PC-9 (cell line): ENCODE data around the gene HHLA2. TPM values are rescaled to one million over a fixed set of nuclear protein-coding genes. Genes with fewer than 3 reads are reported as not detected.

ENCODE experiments used
- BruUV-seq: library from RNA; stranded (reverse); fragments of 400-500 nt; replicated peaks from 2 replicates; lab custom pipeline; 2021; lab: Mats Ljungman, UMichigan
- CTCF ChIA-PET: fragments of 300-600 bp; sonication (Branson Sonifier 250); formaldehyde crosslinking; loops from one replicate; lab custom pipeline; 2022; ENCODE audit warnings: antibody characterized with exemption; lab: Charles Lee
- POLR2A ChIA-PET: fragments of 300-600 bp; sonication (Branson Sonifier 250); formaldehyde crosslinking; loops from one replicate; lab custom pipeline; 2022; ENCODE audit warnings: antibody characterized with exemption; ENCODE audit not compliant: unreplicated experiment; lab: Charles Lee
- DNase-seq, 2 experiments: peaks; one replicate each; pipeline versions ENCODE4 v3.0.0 to v3.0.0-alpha.2; 2015 to 2022; ENCODE audit warnings: mixed read lengths in 1 of 2
- H2AFZ ChIP-seq: fragments of 200-600 bp; sonication (generic); 2 replicates; pipeline ENCODE4 v1.8.1; 2017; ENCODE audit warnings: antibody characterized with exemption
- H3F3A ChIP-seq: fragments of 200-600 bp; sonication (generic); 2 replicates; pipeline ENCODE4 v1.8.1; 2017; ENCODE audit warnings: antibody characterized with exemption, mild to moderate bottlenecking, low read depth; ENCODE audit not compliant: insufficient read depth
- H3K27ac ChIP-seq: fragments of 200-600 bp; sonication (generic); 2 replicates; pipeline ENCODE4 v1.6.1; 2016; ENCODE audit warnings: mixed run types
- H3K27me3 ChIP-seq: fragments of 200-600 bp; sonication (generic); 2 replicates; pipeline ENCODE4 v1.6.1; 2016; ENCODE audit warnings: low read depth, mixed run types; ENCODE audit not compliant: insufficient read depth
- H3K36me3 ChIP-seq: fragments of 200-600 bp; sonication (generic); 2 replicates; pipeline ENCODE4 v1.6.1; 2016; ENCODE audit warnings: low read depth, mixed run types
- H3K4me1 ChIP-seq: fragments of 200-600 bp; sonication (generic); replicated peaks from 2 replicates; pipeline ENCODE4 v1.6.1; 2016; ENCODE audit warnings: mixed run types; ENCODE audit not compliant: insufficient read depth
- H3K4me2 ChIP-seq: fragments of 200-600 bp; sonication (generic); 2 replicates; pipeline ENCODE4 v1.6.1; 2017; ENCODE audit warnings: mixed run types
- H3K4me3 ChIP-seq: fragments of 200-600 bp; sonication (generic); 2 replicates; pipeline ENCODE4 v1.6.1; 2016; ENCODE audit warnings: mixed run types
- H3K79me2 ChIP-seq: fragments of 200-600 bp; sonication (generic); 2 replicates; pipeline ENCODE4 v1.6.1; 2017; ENCODE audit warnings: low read depth, mixed run types
- H3K9me2 ChIP-seq: fragments of 200-600 bp; sonication (generic); 2 replicates; pipeline ENCODE4 v1.8.1; 2017; ENCODE audit warnings: mild to moderate bottlenecking; ENCODE audit not compliant: insufficient read depth
- H3K9me3 ChIP-seq: fragments of 200-600 bp; sonication (generic); 2 replicates; pipeline ENCODE4 v1.8.1; 2016; ENCODE audit warnings: low read depth; ENCODE audit not compliant: insufficient read depth
- H4K20me1 ChIP-seq: fragments of 200-600 bp; sonication (generic); 2 replicates; pipeline ENCODE4 v1.8.1; 2017; ENCODE audit not compliant: insufficient read depth
- CTCF ChIP-seq: fragments of 200-600 bp; sonication (generic); conservative IDR thresholded peaks from 2 replicates; pipeline ENCODE4 v1.6.1; 2017; ENCODE audit warnings: mixed run types, antibody characterized with exemption, mild to moderate bottlenecking, moderate library complexity
- EZH2 ChIP-seq: fragments of 200-600 bp; sonication (generic); IDR thresholded peaks from 2 replicates; pipeline ENCODE4 v1.8.0; 2017; ENCODE audit warnings: antibody characterized with exemption, low read depth
- intact Hi-C: fragments of 100-400 bp; cut with micrococcal nuclease; formaldehyde crosslinking; loops from one replicate; pipeline ENCODE4 v1.10.0; 2022; ENCODE audit not compliant: unreplicated experiment
- total RNA-seq: library from RNA; stranded (reverse); gene quantifications from 2 replicates; pipeline ENCODE4 v1.2.3, GENCODE V29; 2021

Gene HHLA2
- total RNA-seq, 1 experiment from 2014 or later, result not detected

GRCh38 chr3:108311797-108312196 is 15.4 kb downstream of the HHLA2 start:
- H3K4me2 ChIP-seq, result no peak overlapping the region
- ChIA-PET POLR2A (no interaction called here), CTCF (no interaction called here)
- no peak overlapping the region for H3K27ac ChIP-seq
- H3K9me2 ChIP-seq, result no peaks in the 10 kb centered on the region
- no peak for TF ChIP-seq EZH2
- no peak for TF ChIP-seq CTCF
- BruUV-seq, result no TSS peak
- H4K20me1 ChIP-seq, result no peaks in the 10 kb centered on the region
- no peaks in the 10 kb centered on the region for H3K27me3 ChIP-seq
- intact Hi-C loops, result no loop called here
- H3F3A ChIP-seq, result no peaks in the 10 kb centered on the region
- no peak overlapping the region for H3K4me3 ChIP-seq
- H3K79me2 ChIP-seq, result no peaks in the 10 kb centered on the region
- DNase-seq, result no peak
- H3K4me1 ChIP-seq, result no peaks in the 10 kb centered on the region
- H3K9me3 ChIP-seq, result peaks cover 8% of the 10 kb centered on the region; the same call in 1 of the 2 replicates
- no peak overlapping the region for H2AFZ ChIP-seq
- H3K36me3 ChIP-seq, result no peaks in the 10 kb centered on the region

GRCh38 chr3:108312656-108313055 is 16.3 kb downstream of the HHLA2 start:
- CTCF ChIA-PET, result no interaction called here

GRCh38 chr3:108315767-108316301 is 19.5 kb downstream of the HHLA2 start:
- Histone ChIP-seq H4K20me1 (no peaks in the 10 kb centered on the region), H3K4me1 (peaks cover 11% of the 10 kb centered on the region; the same call in 1 of the 2 replicates), H3K4me3 (no peak overlapping the region), H3F3A (no peaks in the 10 kb centered on the region), H3K36me3 (no peaks in the 10 kb centered on the region), H3K9me3 (no peaks in the 10 kb centered on the region), H3K79me2 (no peaks in the 10 kb centered on the region), H3K9me2 (no peaks in the 10 kb centered on the region), H3K27me3 (no peaks in the 10 kb centered on the region), H2AFZ (no peak overlapping the region), H3K27ac (no peak overlapping the region), H3K4me2 (no peak overlapping the region)
- POLR2A ChIA-PET, result no interaction called here
- CTCF ChIA-PET, result interaction anchor here (0.6 kb wide), 2 partner anchors 179 to 271 kb away, joined by 3 to 5 read pairs; no protein-coding TSS in a partner anchor
- TF ChIP-seq EZH2 (no peak), CTCF (no peak)
- no peak for DNase-seq
- intact Hi-C loops, result no loop called here
- no TSS peak for BruUV-seq

More at GRCh38 chr3:108312656-108313055, 16.3 kb downstream of the HHLA2 start:
- no TSS peak for BruUV-seq
- Histone ChIP-seq H3K79me2 (no peaks in the 10 kb centered on the region), H4K20me1 (no peaks in the 10 kb centered on the region), H3K27me3 (no peaks in the 10 kb centered on the region), H3K4me1 (no peaks in the 10 kb centered on the region), H3K9me2 (no peaks in the 10 kb centered on the region), H2AFZ (0 out of 2 replicates have a peak overlapping the region, but pooled peaks have one; percentile 5), H3F3A (no peaks in the 10 kb centered on the region), H3K4me2 (no peak overlapping the region), H3K9me3 (peaks cover 8% of the 10 kb centered on the region; the same call in 1 of the 2 replicates), H3K4me3 (no peak overlapping the region), H3K27ac (no peak overlapping the region), H3K36me3 (no peaks in the 10 kb centered on the region)
- DNase-seq, result no peak
- TF ChIP-seq CTCF (no peak), EZH2 (no peak)
- intact Hi-C loops, result no loop called here
- POLR2A ChIA-PET, result no interaction called here
